D341Med (cell line): ENCODE measurements around the gene SULF2.
A peak's percentile ranks its signal among the peaks of the same experiment; 100 is the strongest.

Source experiments
- DNase-seq: peaks from one replicate; pipeline ENCODE4 v3.0.0; 2012; ENCODE audit warnings: low spot score

The SULF2 gene

GRCh38 chr20:47667531-47668312 lies 117.6 kb downstream of the SULF2 start:
- DNase-seq: no peak

DNA sequence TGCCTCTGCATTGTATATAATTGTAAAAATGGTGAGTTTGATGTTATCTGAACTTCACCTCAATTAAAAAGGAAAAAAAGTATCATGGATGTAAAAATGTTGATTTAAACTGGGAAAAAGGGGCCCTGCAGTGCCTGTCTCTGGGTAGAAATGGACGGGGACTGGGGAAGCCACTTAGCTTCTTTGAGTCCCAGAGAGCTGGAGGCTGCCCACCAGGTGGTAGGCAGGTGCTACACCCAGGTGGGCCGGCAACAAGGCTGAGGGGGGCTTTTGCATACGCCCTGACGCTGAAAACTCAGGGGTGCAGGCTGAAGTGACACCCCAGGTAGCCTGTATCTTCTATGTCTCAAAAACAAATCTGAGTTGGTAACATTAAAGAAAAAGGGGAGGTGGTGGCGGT lies 118.2 kb downstream of the SULF2 start:
- no peak for DNase-seq

DNA sequence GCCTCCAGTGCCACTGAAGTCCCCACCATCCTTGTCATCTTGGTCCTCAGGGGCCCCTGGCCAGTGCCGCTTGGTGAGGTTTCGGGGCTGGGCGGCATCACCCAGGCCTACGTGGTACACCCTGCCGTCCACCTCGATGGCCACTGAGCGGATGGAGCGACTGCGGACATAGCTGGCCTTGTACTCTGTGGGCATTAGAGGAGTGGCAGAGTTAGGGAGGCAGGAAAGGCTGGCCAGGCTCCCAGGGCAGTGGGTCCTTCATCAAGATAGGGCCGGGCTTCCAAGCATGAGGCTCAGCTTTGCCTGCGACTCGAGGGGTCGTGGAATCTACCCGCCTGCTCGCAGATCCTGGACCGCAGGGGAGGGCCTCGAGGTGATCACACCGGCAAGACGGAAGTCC lies 119.0 kb downstream of the SULF2 start:
- DNase-seq: no peak

DNA sequence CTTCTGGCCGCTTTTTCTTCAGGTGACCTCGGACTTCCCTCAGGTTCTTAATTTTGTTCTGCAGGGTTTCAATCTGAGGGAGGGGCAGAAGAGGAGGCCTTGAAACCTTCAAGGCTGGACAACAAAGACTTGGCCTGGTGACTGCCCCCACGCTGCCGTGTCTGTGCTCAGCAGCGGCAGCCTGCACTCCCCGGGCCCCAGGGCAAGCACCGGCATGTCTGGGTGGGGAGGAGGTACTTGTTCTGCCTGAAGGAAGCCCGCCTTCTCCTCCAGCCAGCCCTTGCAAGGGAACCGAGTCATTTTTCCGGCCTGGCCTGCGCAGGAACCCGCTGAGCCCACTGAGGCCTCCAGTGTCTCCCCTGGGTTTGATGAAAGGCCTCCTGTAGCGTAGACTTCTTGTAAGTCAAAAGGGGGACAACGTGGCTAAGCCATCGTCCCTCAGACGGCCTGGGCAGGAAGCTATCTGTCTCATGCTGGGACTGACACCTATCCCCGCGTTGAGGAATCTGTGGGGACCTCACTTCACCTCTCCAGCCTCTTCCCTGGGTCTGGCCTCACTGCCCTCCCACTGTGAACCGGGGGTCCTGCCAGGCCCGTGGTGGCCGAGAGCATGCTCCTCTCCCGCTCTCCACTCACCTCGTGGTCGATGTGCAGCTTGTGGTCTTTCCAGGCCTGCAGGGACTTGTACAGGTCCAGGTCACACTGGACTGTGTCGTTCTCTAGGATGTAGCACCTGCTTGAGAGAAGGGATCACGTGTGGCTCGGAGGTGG lies 119.9 kb downstream of the SULF2 start:
- no peak for DNase-seq

GRCh38 chr20:47664744-47665143 lies 120.5 kb downstream of the SULF2 start:
- DNase-seq: no peak

DNA sequence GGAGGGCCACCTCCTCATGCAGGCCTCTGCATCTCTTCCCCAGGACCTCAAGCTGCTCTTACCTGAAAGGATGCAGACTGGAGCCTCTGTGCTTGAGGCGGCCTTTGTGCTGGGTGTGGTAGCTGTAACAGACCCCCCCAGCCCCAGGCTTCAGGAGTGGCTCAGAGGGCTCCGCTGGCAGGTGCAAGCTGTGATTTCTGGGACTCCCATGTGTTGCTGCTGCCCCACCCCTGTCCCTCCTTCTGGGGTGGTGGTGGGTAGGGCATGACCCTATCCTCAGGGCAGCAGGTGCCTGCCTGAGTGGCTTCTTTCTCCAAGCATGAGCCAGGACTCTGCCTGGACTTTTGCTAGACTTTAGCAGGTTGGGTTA lies 121.2 kb downstream of the SULF2 start:
- DNase-seq: no peak

GRCh38 chr20:47663354-47664067 lies 121.8 kb downstream of the SULF2 start:
- peak; percentile 88 for DNase-seq

DNA sequence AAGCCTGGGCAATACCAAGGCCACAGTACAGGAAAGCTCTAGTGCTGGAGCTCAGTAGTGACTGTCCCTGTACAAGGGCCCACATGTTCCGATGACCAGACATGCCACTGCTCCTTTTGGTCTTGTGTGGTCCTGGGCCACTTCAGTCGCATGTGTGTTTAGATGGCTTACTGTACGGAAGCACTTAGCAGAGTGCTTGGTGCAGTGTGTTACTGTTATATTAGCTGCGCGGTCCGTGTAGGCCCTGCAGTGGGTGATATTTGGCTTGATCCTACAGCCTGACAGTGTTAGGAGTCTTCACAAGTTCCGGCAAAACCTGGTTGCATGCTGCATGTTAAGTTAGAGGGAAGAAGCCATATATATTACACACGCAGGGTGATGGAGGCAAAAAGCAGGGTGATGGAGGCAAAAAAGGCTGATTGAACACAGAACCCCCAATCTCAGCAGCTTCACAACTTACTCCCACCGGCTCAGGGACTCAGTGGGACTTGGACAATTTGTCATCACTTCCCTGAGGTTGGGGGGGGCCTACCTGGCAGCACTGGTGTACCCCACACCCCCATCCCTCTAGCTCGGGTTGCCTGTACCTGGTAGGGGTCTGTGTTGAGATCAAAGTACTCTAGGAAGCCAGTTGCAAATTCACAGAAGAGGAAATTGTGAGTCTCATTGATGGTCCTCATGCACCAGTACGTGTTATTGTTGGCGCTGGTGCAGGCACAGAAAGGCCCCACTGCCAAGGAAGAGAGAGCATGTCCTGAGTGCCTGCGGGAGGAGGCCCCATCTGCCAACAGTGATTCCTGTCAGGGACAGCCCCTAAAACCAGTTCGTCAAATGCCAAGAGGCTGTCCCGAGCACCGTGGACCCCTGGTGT lies 122.6 kb downstream of the SULF2 start:
- no peak for DNase-seq

DNA sequence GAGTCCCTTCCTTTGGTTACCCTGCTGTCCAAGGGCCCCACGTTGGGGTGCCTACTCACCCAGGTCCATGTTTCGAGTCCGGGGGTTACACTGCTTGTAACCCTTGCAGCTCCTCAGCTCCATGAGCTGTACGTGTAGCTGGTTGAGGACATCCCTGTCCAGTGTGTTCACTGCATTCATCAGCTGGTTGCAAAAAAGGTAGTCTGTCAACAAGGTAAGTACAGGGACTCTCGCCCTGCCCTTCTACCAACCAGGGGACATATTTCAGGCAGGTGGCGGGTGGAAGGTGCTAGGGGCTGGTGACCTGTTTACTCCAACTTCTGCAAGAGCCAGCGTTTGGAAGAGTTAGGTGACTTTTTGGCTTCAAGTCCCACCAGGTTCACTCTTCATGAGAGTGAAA lies 123.6 kb downstream of the SULF2 start:
- DNase-seq: no peak

- no peak for DNase-seq
Measured at GRCh38 chr20:47660983-47661700, 124.1 kb downstream of the SULF2 start.

- DNase-seq: no peak
Measured at GRCh38 chr20:47660602-47660905, 124.7 kb downstream of the SULF2 start.

DNA sequence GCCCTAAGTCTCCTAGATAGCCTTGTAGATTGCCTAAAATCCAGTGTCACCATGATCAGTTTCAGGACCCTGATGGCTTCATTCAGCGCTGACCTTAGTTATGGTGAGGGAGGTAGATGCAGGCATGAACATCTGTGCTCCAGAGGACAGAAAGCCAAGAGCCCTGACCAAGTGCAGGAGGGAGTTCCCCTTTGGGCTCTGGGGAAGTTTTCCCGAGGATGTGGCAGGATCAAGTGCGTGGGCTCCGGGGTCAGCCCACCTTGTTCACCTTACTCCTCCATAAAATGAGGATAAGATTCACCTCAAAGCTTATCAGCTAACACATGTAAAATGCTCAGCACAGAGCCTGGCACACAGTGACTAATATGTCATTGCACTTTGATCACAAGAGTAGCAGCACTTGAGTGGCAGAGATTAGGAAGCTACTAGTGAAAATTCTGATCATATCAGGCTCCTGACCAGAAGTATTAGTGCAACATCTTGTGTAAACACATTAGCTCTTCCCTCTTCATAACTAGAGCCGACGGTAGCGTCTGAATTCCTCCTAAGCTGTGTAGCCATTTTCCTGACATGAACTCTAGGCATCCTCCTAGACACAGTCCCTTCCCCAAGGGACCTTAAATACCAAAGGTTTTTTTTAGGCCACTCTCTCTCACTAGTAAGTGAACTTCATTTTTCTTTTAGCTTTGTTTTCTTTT lies 125.2 kb downstream of the SULF2 start:
- no peak for DNase-seq

DNA sequence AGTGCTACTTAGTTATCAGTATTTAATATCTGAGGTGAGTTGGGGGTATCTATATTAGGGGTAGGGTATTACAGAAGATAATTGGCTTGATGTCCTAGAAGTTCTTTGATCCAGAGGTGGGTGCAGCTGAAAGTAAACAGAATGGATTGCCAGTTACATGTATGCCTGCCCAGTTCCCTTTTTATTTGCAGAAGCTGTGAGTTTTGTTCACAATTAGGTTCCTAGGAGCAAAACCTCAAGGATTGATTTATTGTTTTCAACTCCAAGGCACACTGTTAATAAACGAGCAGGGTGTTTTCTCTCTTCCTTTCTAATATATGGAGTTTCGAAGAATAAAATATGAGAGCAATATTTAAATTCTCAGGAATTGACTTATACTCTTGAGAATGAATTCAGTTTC lies 129.0 kb downstream of the SULF2 start:
- DNase-seq: no peak

DNA sequence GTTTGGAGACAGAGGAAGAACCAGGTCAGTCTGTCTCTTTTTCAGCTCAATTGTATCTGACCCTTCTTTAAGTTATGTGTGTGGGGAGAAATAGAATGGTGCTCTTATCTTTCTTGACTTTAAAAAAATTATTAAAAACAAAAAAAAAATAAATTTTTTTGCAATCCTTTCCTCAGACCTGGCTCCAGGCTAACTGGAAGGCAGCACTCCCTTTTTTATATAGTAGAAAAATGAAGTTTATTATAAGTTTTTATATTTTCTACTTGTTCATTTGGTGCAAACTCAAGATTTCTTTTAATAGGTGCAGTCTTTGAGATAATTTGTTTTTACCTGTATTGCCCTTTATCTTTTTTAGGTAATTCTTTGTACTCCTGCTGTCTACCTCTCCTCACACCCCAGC lies 129.6 kb downstream of the SULF2 start:
- no peak for DNase-seq

- no peak for DNase-seq
Measured at GRCh38 chr20:47654370-47654769, 130.9 kb downstream of the SULF2 start.

- DNase-seq: no peak
Measured at GRCh38 chr20:47653869-47654268, 131.4 kb downstream of the SULF2 start.

- no peak for DNase-seq
Measured at GRCh38 chr20:47652794-47653193, 132.5 kb downstream of the SULF2 start.

DNA sequence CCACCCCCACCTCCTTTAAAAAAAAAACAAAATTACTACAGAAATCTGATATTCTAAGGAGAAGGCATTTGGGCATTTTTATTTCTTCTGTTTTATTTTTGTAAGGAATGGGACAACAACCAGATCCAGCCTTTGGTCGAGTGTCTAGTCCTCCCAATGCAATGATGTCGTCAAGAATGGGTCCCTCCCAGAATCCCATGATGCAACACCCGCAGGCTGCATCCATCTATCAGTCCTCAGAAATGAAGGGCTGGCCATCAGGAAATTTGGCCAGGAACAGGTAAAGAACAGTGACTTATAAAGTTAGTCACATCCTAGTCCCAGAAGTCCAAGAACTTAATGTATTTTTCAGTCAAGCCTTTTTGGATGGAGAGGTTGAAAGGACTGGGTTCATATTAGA lies 133.0 kb downstream of the SULF2 start:
- no peak for DNase-seq

GRCh38 chr20:47648943-47649342 lies 136.3 kb downstream of the SULF2 start:
- no peak for DNase-seq

DNA sequence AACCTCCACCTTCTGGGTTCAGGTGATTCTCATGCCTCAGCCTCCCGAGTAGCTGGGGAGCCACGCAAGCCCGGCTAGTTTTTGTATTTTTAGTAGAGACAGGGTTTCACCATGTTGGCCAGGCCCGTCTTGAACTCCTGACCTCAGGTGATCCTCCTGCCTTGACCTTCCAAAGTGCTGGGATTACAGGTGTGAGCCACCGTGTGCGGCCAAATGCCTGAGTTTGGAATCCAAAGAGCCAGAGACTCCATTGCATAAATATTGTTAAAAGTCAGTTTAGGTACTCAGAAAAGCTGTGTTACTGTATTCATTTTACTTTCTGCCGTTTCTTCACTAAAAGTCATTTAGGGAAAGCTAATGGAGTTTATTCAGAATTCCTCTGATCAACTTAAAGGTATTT lies 137.3 kb downstream of the SULF2 start:
- DNase-seq: no peak

- no peak for DNase-seq
Measured at GRCh38 chr20:47645632-47646031, 139.6 kb downstream of the SULF2 start.
